Uterus (tissue), 4 donors: Measurements from ENCODE around the gene ID3. TPM values are rescaled to one million over a fixed set of nuclear protein-coding genes. Genes with fewer than 3 reads are reported as not detected.

Experiments
- DNase-seq, 2 donors: peaks; one replicate each; pipeline ENCODE4 v3.0.0-alpha.2; 2019 to 2020
- H3K27ac ChIP-seq, 2 donors: fragments of 200-600 bp; sonication (generic); 1 replicate in 1 of 2; 2 replicates in 1 of 2; pipeline ENCODE4 v1.5.1; 2016 to 2018
- H3K27me3 ChIP-seq, 2 donors: fragments of 200-600 bp; sonication (generic); one replicate each; pipeline ENCODE4 v1.5.1; 2018 to 2019; ENCODE audit warnings: control low read depth in 1 of 2
- H3K36me3 ChIP-seq, 2 donors: fragments of 200-600 bp; sonication (generic); one replicate each; pipeline ENCODE4 v1.5.1; 2019; ENCODE audit warnings: control low read depth in 1 of 2
- H3K4me1 ChIP-seq, 2 donors: fragments of 200-600 bp; sonication (generic); one replicate each; pipeline ENCODE4 v1.5.1; 2018 to 2019; ENCODE audit warnings: control low read depth in 1 of 2
- H3K4me3 ChIP-seq, 2 donors: fragments of 200-600 bp; sonication (generic); 1 replicate in 1 of 2; 2 replicates in 1 of 2; pipeline ENCODE4 v1.5.1; 2018 to 2019; ENCODE audit warnings: mild to moderate bottlenecking in 1 of 2
- H3K9me3 ChIP-seq, 2 donors: fragments of 200-600 bp; sonication (generic); one replicate each; pipeline ENCODE4 v1.5.1; 2019; ENCODE audit warnings: control low read depth in 1 of 2
- CTCF ChIP-seq, 4 experiments: fragments of 200-600 bp in 2 of 4; fragments of 450-650 bp in 2 of 4; sonication (generic) in 2 of 4; IDR thresholded peaks; one replicate each; pipeline ENCODE4 v1.5.1; 2016 to 2019; ENCODE audit warnings: antibody characterized with exemption in 4 of 4, mild to moderate bottlenecking in 2 of 4, moderate library complexity in 1 of 4
- POLR2A ChIP-seq, 2 donors: fragments of 450-650 bp; IDR thresholded peaks; one replicate each; pipeline ENCODE4 v1.6.1; 2016; ENCODE audit warnings: antibody characterized with exemption in 2 of 2, mild to moderate bottlenecking in 1 of 2, moderate library complexity in 1 of 2
- intact Hi-C: fragments of 100-400 bp; cut with DNase I; formaldehyde crosslinking; loops from one replicate; pipeline ENCODE4 v1.15.1; 2023; ENCODE audit warnings: low total_unique reads
- total RNA-seq, 4 donors: library from RNA; depleted of rRNA in 3 of 4; stranded (reverse); fragments of >200 nt in 3 of 4; gene quantifications; one replicate each; pipeline versions ENCODE4 v1.1.0 to v1.2.4, GENCODE V29; 2014 to 2023
- donor health status: DM: yes; HTN: yes; CAD: no.

ID3 gene
- total RNA-seq, 4 donors from 2014 or later = 38.4 to 652 (median 260) TPM

GRCh38 chr1:23526329-23527041 is 32.8 kb downstream of the ID3 start:
- Histone ChIP-seq H3K4me3 (no peak overlapping the region), H3K27me3 (no peaks in the 10 kb centered on the region), H3K27ac (no peak overlapping the region), H3K4me1 (peaks cover 0 to 9% of the 10 kb centered on the region in 2 donors), H3K36me3 (no peaks in the 10 kb centered on the region), H3K9me3 (no peaks in the 10 kb centered on the region)
- TF ChIP-seq CTCF (IDR thresholded peaks at IDR 0.05) (no peak), POLR2A (IDR thresholded peaks at IDR 0.05) (no peak)
- DNase-seq = no peak
- intact Hi-C loops = no loop called here

- no peak overlapping the region for H3K27ac ChIP-seq
- no peak for DNase-seq
- TF ChIP-seq CTCF (IDR thresholded peaks at IDR 0.05) (no peak), POLR2A (IDR thresholded peaks at IDR 0.05) (no peak)
- intact Hi-C loops = loop anchor here (2.0 kb wide), 1 partner anchor 15 kb away; no protein-coding TSS in a partner anchor
- H3K4me3 ChIP-seq = no peak overlapping the region
- peaks cover 0 to 6% of the 10 kb centered on the region in 2 donors for H3K4me1 ChIP-seq
- no peaks in the 10 kb centered on the region for H3K27me3 ChIP-seq
- H3K9me3 ChIP-seq = no peaks in the 10 kb centered on the region
- H3K36me3 ChIP-seq = no peaks in the 10 kb centered on the region
Measured at GRCh38 chr1:23525558-23526250, 33.6 kb downstream of the ID3 start.

GRCh38 chr1:23524716-23525401 is 34.4 kb downstream of the ID3 start:
- intact Hi-C loops = loop anchor here (2.0 kb wide), 1 partner anchor 16 kb away; no protein-coding TSS in a partner anchor
- no peak overlapping the region for H3K27ac ChIP-seq
- H3K9me3 ChIP-seq = no peaks in the 10 kb centered on the region
- no peaks in the 10 kb centered on the region for H3K27me3 ChIP-seq
- H3K4me1 ChIP-seq = no peaks in the 10 kb centered on the region
- no peak for DNase-seq
- H3K4me3 ChIP-seq = no peak overlapping the region
- no peaks in the 10 kb centered on the region for H3K36me3 ChIP-seq
- no peak for TF ChIP-seq CTCF (IDR thresholded peaks at IDR 0.05)
- no peak for TF ChIP-seq POLR2A (IDR thresholded peaks at IDR 0.05)

GRCh38 chr1:23524163-23524562 is 35.1 kb downstream of the ID3 start:
- intact Hi-C loops = loop anchor here (2.0 kb wide), 1 partner anchor 17 kb away; no protein-coding TSS in a partner anchor
- DNase-seq = no peak
- H3K4me1 ChIP-seq = no peaks in the 10 kb centered on the region
- H3K27ac ChIP-seq = no peak overlapping the region
- H3K9me3 ChIP-seq = no peaks in the 10 kb centered on the region
- TF ChIP-seq POLR2A (IDR thresholded peaks at IDR 0.05) (no peak), CTCF (IDR thresholded peaks at IDR 0.05) (no peak)
- H3K27me3 ChIP-seq = no peaks in the 10 kb centered on the region
- no peak overlapping the region for H3K4me3 ChIP-seq
- no peaks in the 10 kb centered on the region for H3K36me3 ChIP-seq
